Neuronal stem cell (in vitro differentiated cells): Measurements from ENCODE around the gene KCNN3.

Experiments
- DNase-seq: peaks from one replicate; pipeline ENCODE4 v3.0.0-alpha.2; 2013; ENCODE audit warnings: low spot score
- H2AFZ ChIP-seq: one replicate; pipeline ENCODE4 v1.6.1; 2013; ENCODE audit warnings: mild to moderate bottlenecking, low read length, inconsistent platforms
- H2AK5ac ChIP-seq: 2 replicates; pipeline ENCODE4 v1.6.1; 2013; ENCODE audit warnings: low read depth, mild to moderate bottlenecking, inconsistent platforms, low read length, moderate library complexity, mixed read lengths
- H2BK120ac ChIP-seq: 2 replicates; pipeline ENCODE4 v1.6.1; 2013; ENCODE audit warnings: low read depth, mild to moderate bottlenecking, inconsistent platforms, low read length, moderate library complexity, mixed read lengths
- H2BK12ac ChIP-seq: one replicate; pipeline ENCODE4 v1.6.1; 2013; ENCODE audit warnings: low read length, inconsistent platforms
- H2BK15ac ChIP-seq: 2 replicates; pipeline ENCODE4 v1.6.1; 2013; ENCODE audit warnings: mild to moderate bottlenecking, low read length, inconsistent platforms, mixed read lengths
- H2BK5ac ChIP-seq: one replicate; pipeline ENCODE4 v1.6.1; 2013; ENCODE audit warnings: inconsistent platforms, mild to moderate bottlenecking, low read length, moderate library complexity
- H3K14ac ChIP-seq: one replicate; pipeline ENCODE4 v1.6.1; 2013; ENCODE audit warnings: low read length, inconsistent platforms
- H3K18ac ChIP-seq: 2 replicates; pipeline ENCODE4 v1.6.1; 2013; ENCODE audit warnings: low read length, inconsistent platforms
- H3K23ac ChIP-seq: 2 replicates; pipeline ENCODE4 v1.6.1; 2013; ENCODE audit warnings: low read depth, mild to moderate bottlenecking, mixed read lengths, low read length, inconsistent platforms; ENCODE audit not compliant: poor library complexity
- H3K27ac ChIP-seq: replicated peaks from 3 replicates; pipeline ENCODE4 v1.5.1; 2013; ENCODE audit warnings: low read length, inconsistent platforms
- H3K27me3 ChIP-seq, 3 experiments: 2 replicates each; pipeline ENCODE4 v1.6.1; 2013; ENCODE audit warnings: low read length in 3 of 3, mild to moderate bottlenecking in 2 of 3, inconsistent platforms in 1 of 3, low read depth in 1 of 3, mixed read lengths in 1 of 3, moderate library complexity in 1 of 3; ENCODE audit not compliant: control insufficient read depth in 3 of 3, insufficient read depth in 3 of 3
- H3K36me3 ChIP-seq, 2 donors: replicated peaks in 1 of 2; 2 replicates each; pipeline ENCODE4 v1.6.1; 2013; ENCODE audit warnings: low read length in 2 of 2; ENCODE audit not compliant: control insufficient read depth in 2 of 2, insufficient read depth in 2 of 2
- H3K4ac ChIP-seq: 2 replicates; pipeline ENCODE4 v1.6.1; 2013; ENCODE audit warnings: inconsistent platforms, mild to moderate bottlenecking, low read length, moderate library complexity
- H3K4me1 ChIP-seq, 2 donors: 1 replicate in 1 of 2; 2 replicates in 1 of 2; pipeline ENCODE4 v1.6.1; 2013; ENCODE audit warnings: low read length in 2 of 2, low read depth in 1 of 2; ENCODE audit not compliant: control insufficient read depth in 2 of 2, insufficient read depth in 1 of 2
- H3K4me2 ChIP-seq: one replicate; pipeline ENCODE4 v1.6.1; 2013; ENCODE audit warnings: mild to moderate bottlenecking, low read length, inconsistent platforms; ENCODE audit not compliant: insufficient read depth, poor library complexity, severe bottlenecking
- H3K4me3 ChIP-seq, 2 donors: 2 replicates each; pipeline ENCODE4 v1.5.1; 2013; ENCODE audit warnings: low read length in 2 of 2, mild to moderate bottlenecking in 2 of 2, inconsistent platforms in 1 of 2, moderate library complexity in 1 of 2
- H3K79me1 ChIP-seq: one replicate; pipeline ENCODE4 v1.6.1; 2013; ENCODE audit warnings: low read depth, mild to moderate bottlenecking, inconsistent platforms, low read length, moderate library complexity
- H3K9ac ChIP-seq: one replicate; pipeline ENCODE4 v1.6.1; 2013; ENCODE audit warnings: mild to moderate bottlenecking, low read depth, low read length, inconsistent platforms; ENCODE audit not compliant: poor library complexity
- H3K9me3 ChIP-seq, 2 donors: replicated peaks in 1 of 2; 2 replicates each; pipeline versions ENCODE3 to v1.6.1; 2013; ENCODE audit warnings: low read length in 2 of 2, mild to moderate bottlenecking in 2 of 2, inconsistent platforms in 1 of 2, low read depth in 1 of 2, mixed read lengths in 1 of 2, moderate library complexity in 1 of 2; ENCODE audit not compliant: control insufficient read depth in 2 of 2, insufficient read depth in 1 of 2
- H4K8ac ChIP-seq: one replicate; pipeline ENCODE4 v1.6.1; 2013; ENCODE audit warnings: low read depth, mild to moderate bottlenecking, inconsistent platforms, low read length, moderate library complexity
- H4K91ac ChIP-seq: one replicate; pipeline ENCODE4 v1.6.1; 2013; ENCODE audit warnings: low read length, low read depth, mild to moderate bottlenecking, inconsistent platforms; ENCODE audit not compliant: poor library complexity
- WGBS, 2 donors: extraction: QIAGEN DNeasy Blood & Tissue Kit; methylation state at CpG; one replicate each; pipeline ENCODE4 v1.1.7; 2013; ENCODE audit warnings: missing lambda C conversion rate in 2 of 2, mixed read lengths in 1 of 2; ENCODE audit not compliant: insufficient read length in 2 of 2, insufficient replicate concordance in 1 of 2; ENCODE audit errors: extremely low coverage in 2 of 2; 5-methylcytosine and 5-hydroxymethylcytosine counted together

Gene KCNN3

GRCh38 chr1:154697710-154698109 is 172.4 kb downstream of the KCNN3 start:
- Histone ChIP-seq H3K4me1 (peaks cover 10 to 22% of the 10 kb centered on the region in 2 donors), H4K8ac (no peak overlapping the region), H3K4me2 (no peak overlapping the region), H2BK12ac (no peak overlapping the region), H3K4ac (no peak overlapping the region), H3K79me1 (no peaks in the 10 kb centered on the region), H2BK120ac (no peak overlapping the region), H3K4me3 (no peak overlapping the region), H2BK5ac (no peak overlapping the region), H3K27ac (no peak overlapping the region), H3K27me3 (no peaks in the 10 kb centered on the region), H3K18ac (no peak overlapping the region), H3K14ac (no peak overlapping the region), H4K91ac (no peak overlapping the region), H3K36me3 (no peaks in the 10 kb centered on the region), H3K9me3 (peaks cover 0 to 7% of the 10 kb centered on the region in 2 donors), H2BK15ac (no peak overlapping the region), H3K9ac (no peak overlapping the region), H3K23ac (no peak overlapping the region), H2AK5ac (no peak overlapping the region), H2AFZ (no peak overlapping the region)
- no peak for DNase-seq

GRCh38 chr1:154696456-154696855 is 173.6 kb downstream of the KCNN3 start:
- H3K4me2 ChIP-seq, result no peak overlapping the region
- no peak overlapping the region for H4K91ac ChIP-seq

GRCh38 chr1:154695985-154696384 is 174.1 kb downstream of the KCNN3 start:
- Histone ChIP-seq H4K8ac (no peak overlapping the region), H3K9ac (no peak overlapping the region)
- WGBS, 2 donors, result no CpG with 5 or more reads among the region's 2 CpGs

More at GRCh38 chr1:154696456-154696855, 173.6 kb downstream of the KCNN3 start:
- no peak overlapping the region for H3K27ac ChIP-seq
- no peak overlapping the region for H2AK5ac ChIP-seq
- no peak overlapping the region for H3K4ac ChIP-seq
- H3K27me3 ChIP-seq, result no peaks in the 10 kb centered on the region
- no peak for DNase-seq
- no CpG with 5 or more reads among the region's 4 CpGs for WGBS, 2 donors
- no peaks in the 10 kb centered on the region for H3K36me3 ChIP-seq
- peaks cover 0 to 7% of the 10 kb centered on the region in 2 donors for H3K9me3 ChIP-seq
- H3K18ac ChIP-seq, result no peak overlapping the region
- no peak overlapping the region for H2BK5ac ChIP-seq
- H2AFZ ChIP-seq, result no peak overlapping the region
- H3K23ac ChIP-seq, result no peak overlapping the region
- no peak overlapping the region for H2BK120ac ChIP-seq
- no peak overlapping the region for H2BK12ac ChIP-seq
- H3K4me1 ChIP-seq, result peaks cover 8 to 21% of the 10 kb centered on the region in 2 donors
- H3K4me3 ChIP-seq, result no peak overlapping the region
- H4K8ac ChIP-seq, result no peak overlapping the region
- H3K14ac ChIP-seq, result no peak overlapping the region
- no peaks in the 10 kb centered on the region for H3K79me1 ChIP-seq
- no peak overlapping the region for H2BK15ac ChIP-seq
- no peak overlapping the region for H3K9ac ChIP-seq

DNA sequence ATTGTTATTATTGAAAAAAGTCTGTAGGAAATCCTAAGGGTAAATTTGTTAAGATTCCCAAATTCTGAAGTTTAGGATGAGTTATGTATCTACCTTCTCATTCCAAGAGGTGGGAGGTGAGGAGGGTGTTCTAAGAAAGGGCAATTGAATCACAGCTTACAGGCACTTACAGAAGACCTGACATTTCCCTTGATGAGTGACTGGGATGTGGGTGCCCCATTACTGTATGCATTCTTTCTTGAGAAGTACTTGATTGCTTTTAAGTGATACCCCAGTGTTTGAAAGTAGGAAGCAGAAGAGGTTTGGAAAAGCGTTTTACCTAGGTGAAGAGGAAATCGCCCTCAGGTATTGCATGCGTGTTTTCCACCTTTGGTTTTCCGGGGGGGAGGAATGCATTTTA is 175.1 kb downstream of the KCNN3 start:
- Histone ChIP-seq H2AFZ (no peak overlapping the region), H2BK15ac (no peak overlapping the region), H4K91ac (no peak overlapping the region), H2BK120ac (no peak overlapping the region), H3K79me1 (no peaks in the 10 kb centered on the region), H3K4me3 (no peak overlapping the region), H3K14ac (no peak overlapping the region), H4K8ac (no peak overlapping the region), H3K9me3 (peaks cover 0 to 7% of the 10 kb centered on the region in 2 donors), H3K4ac (no peak overlapping the region), H2BK12ac (no peak overlapping the region), H3K23ac (no peak overlapping the region), H3K18ac (no peak overlapping the region), H3K4me2 (no peak overlapping the region), H3K36me3 (no peaks in the 10 kb centered on the region), H3K9ac (no peak overlapping the region), H2AK5ac (no peak overlapping the region), H2BK5ac (no peak overlapping the region), H3K4me1 (peaks cover 8 to 17% of the 10 kb centered on the region in 2 donors), H3K27ac (no peak overlapping the region), H3K27me3 (no peaks in the 10 kb centered on the region)
- no peak for DNase-seq
- no CpG with 5 or more reads among the region's 4 CpGs for WGBS, 2 donors

More at GRCh38 chr1:154695985-154696384, 174.1 kb downstream of the KCNN3 start:
- Histone ChIP-seq H2AK5ac (no peak overlapping the region), H2AFZ (no peak overlapping the region), H3K27me3 (no peaks in the 10 kb centered on the region), H3K4me2 (no peak overlapping the region), H2BK120ac (no peak overlapping the region), H3K14ac (no peak overlapping the region), H3K36me3 (no peaks in the 10 kb centered on the region), H2BK5ac (no peak overlapping the region), H3K23ac (no peak overlapping the region), H3K18ac (no peak overlapping the region), H2BK15ac (no peak overlapping the region), H3K4ac (no peak overlapping the region), H4K91ac (no peak overlapping the region), H3K4me1 (peaks cover 8 to 17% of the 10 kb centered on the region in 2 donors), H3K79me1 (no peaks in the 10 kb centered on the region), H3K9me3 (peaks cover 0 to 7% of the 10 kb centered on the region in 2 donors), H3K27ac (no peak overlapping the region), H2BK12ac (no peak overlapping the region), H3K4me3 (no peak overlapping the region)
- DNase-seq, result no peak
